ENCODE data around the gene RPTOR. TPM values are rescaled to one million over a fixed set of nuclear protein-coding genes. Genes with fewer than 3 reads are reported as not detected.

Gene RPTOR
- total RNA-seq, 1 experiment from 2014 or later, result 25.1 TPM

DNA sequence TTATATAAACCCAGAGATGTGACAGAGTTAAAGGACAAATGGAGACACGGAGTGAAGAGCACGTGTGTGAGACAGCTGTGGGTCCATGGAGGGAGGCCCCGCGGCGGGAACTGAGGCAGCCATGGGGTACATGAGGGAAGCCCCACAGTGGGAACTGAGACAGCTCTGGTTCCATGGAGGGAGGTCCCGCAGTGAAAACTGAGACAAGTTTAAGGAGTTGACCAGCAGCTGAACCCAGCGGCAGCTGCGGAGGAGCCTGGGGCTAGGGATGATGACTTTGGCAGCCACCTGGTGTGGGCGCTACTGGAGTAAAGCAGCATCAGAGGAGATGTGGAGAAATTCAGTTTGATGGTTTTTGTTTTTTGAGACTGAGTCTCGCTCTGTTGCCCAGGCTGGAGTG lies 185.1 kb downstream of the RPTOR start:
- no peaks in the 10 kb centered on the region for H4K20me1 ChIP-seq (ENCODE audit: control insufficient read depth, insufficient read depth, insufficient read length)
- no peaks in the 10 kb centered on the region for H3K23me2 ChIP-seq (ENCODE audit: insufficient read length, low read depth, low read length, poor library complexity, severe bottlenecking)
- no peak overlapping the region for H2AK5ac ChIP-seq (ENCODE audit: insufficient read length, low read length)
- H2BK120ac ChIP-seq (ENCODE audit: low read depth, low read length, poor library complexity, severe bottlenecking), result no peak overlapping the region
- no peak overlapping the region for H4K91ac ChIP-seq (ENCODE audit: insufficient read length, low read depth, low read length)
- no peak overlapping the region for H4K8ac ChIP-seq (replicated peaks; ENCODE audit: insufficient read length, low read depth, low read length)
- H3K9me3 Mint-ChIP-seq, result no peaks in the 10 kb centered on the region
- H3T11ph ChIP-seq (ENCODE audit: low read length), result no peak overlapping the region
- peaks cover 12 to 23% of the 10 kb centered on the region in 2 experiments for H3K4me1 Mint-ChIP-seq
- TF ChIP-seq, protein P1, sequence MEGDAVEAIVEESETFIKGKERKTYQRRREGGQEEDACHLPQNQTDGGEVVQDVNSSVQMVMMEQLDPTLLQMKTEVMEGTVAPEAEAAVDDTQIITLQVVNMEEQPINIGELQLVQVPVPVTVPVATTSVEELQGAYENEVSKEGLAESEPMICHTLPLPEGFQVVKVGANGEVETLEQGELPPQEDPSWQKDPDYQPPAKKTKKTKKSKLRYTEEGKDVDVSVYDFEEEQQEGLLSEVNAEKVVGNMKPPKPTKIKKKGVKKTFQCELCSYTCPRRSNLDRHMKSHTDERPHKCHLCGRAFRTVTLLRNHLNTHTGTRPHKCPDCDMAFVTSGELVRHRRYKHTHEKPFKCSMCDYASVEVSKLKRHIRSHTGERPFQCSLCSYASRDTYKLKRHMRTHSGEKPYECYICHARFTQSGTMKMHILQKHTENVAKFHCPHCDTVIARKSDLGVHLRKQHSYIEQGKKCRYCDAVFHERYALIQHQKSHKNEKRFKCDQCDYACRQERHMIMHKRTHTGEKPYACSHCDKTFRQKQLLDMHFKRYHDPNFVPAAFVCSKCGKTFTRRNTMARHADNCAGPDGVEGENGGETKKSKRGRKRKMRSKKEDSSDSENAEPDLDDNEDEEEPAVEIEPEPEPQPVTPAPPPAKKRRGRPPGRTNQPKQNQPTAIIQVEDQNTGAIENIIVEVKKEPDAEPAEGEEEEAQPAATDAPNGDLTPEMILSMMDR (conservative IDR thresholded peaks at IDR 0.05), result no peak
- no peak overlapping the region for H3K18ac ChIP-seq (ENCODE audit: insufficient read length, low read depth, low read length)
- WGBS (ENCODE audit: extremely low coverage, insufficient read length, low lambda C conversion rate), result no CpG with 5 or more reads among the region's 10 CpGs
- H2BK12ac ChIP-seq (ENCODE audit: insufficient read length, low read depth, low read length), result no peak overlapping the region
- H3K9ac ChIP-seq (ENCODE audit: extremely low read depth, insufficient read length, low read length), result no peak overlapping the region
- no peak for DNase-seq
- no peak overlapping the region for H4K5ac ChIP-seq (ENCODE audit: insufficient read length, low read depth, low read length)
- peaks cover 1 to 7% (median 6%) of the 10 kb centered on the region in 3 experiments; a peak in 6 of 7 replicates for H3K36me3 Mint-ChIP-seq (ENCODE audit: insufficient read depth in 1 of 3, low read depth in 3 of 3)
- H2AFZ ChIP-seq (ENCODE audit: low read length), result no peak overlapping the region
- no peak overlapping the region for H3K4me3 Mint-ChIP-seq
- H3K27ac ChIP-seq (ENCODE audit: insufficient read length, low read depth, low read length), result no peak overlapping the region
- H3K79me2 ChIP-seq (ENCODE audit: insufficient read depth, low read length), result no peaks in the 10 kb centered on the region
- H3K27me3 ChIP-seq (ENCODE audit: insufficient read depth, low read length), result no peaks in the 10 kb centered on the region
- H3K27me3 Mint-ChIP-seq (ENCODE audit: low read depth), result no peaks in the 10 kb centered on the region
- no peaks in the 10 kb centered on the region for H3K4me1 ChIP-seq (ENCODE audit: insufficient read depth, low read length)
- no peak overlapping the region for H3K14ac ChIP-seq (ENCODE audit: insufficient read depth, low read length)
- no peak overlapping the region for H2BK5ac ChIP-seq (ENCODE audit: insufficient read length, low read length)
- no peak overlapping the region for H3K23ac ChIP-seq (ENCODE audit: insufficient read length, low read depth, low read length)
- H3K9me3 ChIP-seq (ENCODE audit: control insufficient read depth, low read depth, low read length), result no peaks in the 10 kb centered on the region
- no peak overlapping the region for H3K56ac ChIP-seq (ENCODE audit: insufficient read length, low read depth, low read length)
- H3K4me2 ChIP-seq (ENCODE audit: insufficient read depth, insufficient read length, low read length), result no peak overlapping the region
- H2BK20ac ChIP-seq (ENCODE audit: low read depth, low read length, poor library complexity, severe bottlenecking), result no peak overlapping the region
- H3K79me1 ChIP-seq (ENCODE audit: insufficient read depth, low read depth, low read length, poor library complexity, severe bottlenecking), result no peaks in the 10 kb centered on the region
- H3K4ac ChIP-seq (ENCODE audit: low read depth, low read length), result no peak overlapping the region
- H2BK15ac ChIP-seq (ENCODE audit: low read depth, low read length), result no peak overlapping the region
- H3K27ac Mint-ChIP-seq, result peak overlapping the region in 2 of 3 experiments; percentile 1 to 2; a peak in 3 of 7 replicates

Data from H9 (cell line).